HFF-Myc (cell line): ENCODE results near the gene CDH2.
"Not testable (repeated sequence)": the region's sequence is repeated elsewhere in the genome, so short reads cannot be mapped to it uniquely, and the experiment has no call there.

ENCODE experiments used
- DNase-seq: peaks from one replicate; pipeline ENCODE4 v3.0.0-alpha.2; 2011; ENCODE audit warnings: low read depth; ENCODE audit errors: extremely low read depth
- H3K4me3 ChIP-seq: replicated peaks from 2 replicates; pipeline ENCODE4 v1.5.1; 2011; ENCODE audit warnings: low read depth, mild to moderate bottlenecking, control low read depth, low read length
- CTCF ChIP-seq: IDR thresholded peaks from 2 replicates; pipeline ENCODE4 v1.5.1; 2012; ENCODE audit warnings: mild to moderate bottlenecking, low read depth, low read length, control low read depth; ENCODE audit errors: missing control alignments

CDH2 gene

GRCh38 chr18:27921392-27921791, 255.5 kb downstream of the CDH2 start:
- TF ChIP-seq CTCF, result no peak
- 0 out of 2 replicates have a peak overlapping the region, but pooled peaks have one; percentile 1 for H3K4me3 ChIP-seq
- no peak for DNase-seq

- no peak for TF ChIP-seq CTCF
- no peak overlapping the region for H3K4me3 ChIP-seq
Observed at GRCh38 chr18:27920836-27921235, 256.1 kb downstream of the CDH2 start.

GRCh38 chr18:27906189-27906588, 270.7 kb downstream of the CDH2 start:
- H3K4me3 ChIP-seq, DNase-seq: not testable (repeated sequence)

More at GRCh38 chr18:27920836-27921235, 256.1 kb downstream of the CDH2 start:
- DNase-seq, result no peak

- no peak for TF ChIP-seq CTCF
- DNase-seq, result no peak
- H3K4me3 ChIP-seq, result no peak overlapping the region
Observed at GRCh38 chr18:27903906-27904305, 273.0 kb downstream of the CDH2 start.

GRCh38 chr18:27901424-27902226, 275.3 kb downstream of the CDH2 start:
- H3K4me3 ChIP-seq, result no peak overlapping the region
- no peak for TF ChIP-seq CTCF
- DNase-seq, result no peak
